Measurements from ENCODE around the gene HPS5. TPM values are rescaled to one million over a fixed set of nuclear protein-coding genes. Genes with fewer than 3 reads are reported as not detected.

Gene HPS5
- total and polyA plus RNA-seq, 2 of the 13 experiments (the other 11 are each of a cell fraction or from before 2014, with no cell fraction given): 6.6 to 25.5 TPM

DNA sequence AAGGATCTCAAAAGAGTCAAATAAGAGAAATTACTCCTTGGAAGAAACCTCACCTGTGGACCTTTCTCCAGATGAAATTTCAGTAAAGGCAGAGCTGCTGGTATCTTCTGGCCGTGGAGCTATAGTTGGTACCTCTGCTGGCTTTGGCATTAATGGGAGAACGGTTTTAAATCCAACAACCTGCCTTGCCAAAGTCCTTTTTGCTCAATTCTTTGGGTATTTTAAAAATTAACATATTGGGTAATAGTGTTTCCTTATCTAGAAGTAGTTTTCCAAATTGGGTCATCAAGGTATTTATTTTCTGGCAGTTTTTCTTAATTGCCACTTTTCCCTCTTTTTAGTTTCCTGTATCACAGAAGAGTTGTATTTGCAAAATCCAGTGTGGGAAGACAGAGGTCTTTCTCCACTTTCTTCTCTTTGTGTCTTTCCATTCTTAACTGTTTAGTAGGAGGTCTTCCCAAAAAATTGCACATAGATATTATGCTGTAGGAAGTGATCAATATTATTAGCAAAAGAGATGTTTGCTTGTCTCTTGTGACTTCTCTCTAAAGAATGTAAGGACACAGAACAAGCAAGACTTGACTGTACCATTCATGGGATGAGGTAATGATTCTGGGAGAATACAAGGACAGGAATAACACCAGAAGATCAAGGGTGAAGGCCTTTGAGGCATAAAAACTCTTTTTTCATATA is 85.1 kb downstream of the HPS5 start, which contains the start of gene SAA4 (continued):
- TF ChIP-seq ZBTB39 (CRISPR knock-in tag; IDR thresholded peaks at IDR 0.05): no peak
- TF ChIP-seq SNAPC2 (CRISPR knock-in tag; IDR thresholded peaks at IDR 0.05): no peak
- TF ChIP-seq MAFF (IDR thresholded peaks at IDR 0.05; ENCODE audit: low read depth, low read length): no peak
- TF ChIP-seq EZH2 (conservative IDR thresholded peaks at IDR 0.05; ENCODE audit: low read depth, low read length): no peak
- TF ChIP-seq ZNF205 (CRISPR knock-in tag; IDR thresholded peaks at IDR 0.05): no peak
- no peak for TF ChIP-seq SMAD1 (CRISPR knock-in tag; IDR thresholded peaks at IDR 0.05; ENCODE audit: borderline replicate concordance, low read depth)
- TF ChIP-seq ZNF20 (CRISPR knock-in tag; IDR thresholded peaks at IDR 0.05): no peak
- TF ChIP-seq, protein P1, sequence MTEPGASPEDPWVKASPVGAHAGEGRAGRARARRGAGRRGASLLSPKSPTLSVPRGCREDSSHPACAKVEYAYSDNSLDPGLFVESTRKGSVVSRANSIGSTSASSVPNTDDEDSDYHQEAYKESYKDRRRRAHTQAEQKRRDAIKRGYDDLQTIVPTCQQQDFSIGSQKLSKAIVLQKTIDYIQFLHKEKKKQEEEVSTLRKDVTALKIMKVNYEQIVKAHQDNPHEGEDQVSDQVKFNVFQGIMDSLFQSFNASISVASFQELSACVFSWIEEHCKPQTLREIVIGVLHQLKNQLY (CRISPR knock-in tag; IDR thresholded peaks at IDR 0.05): 0 out of 2 replicates have a peak, but pooled peaks have one; percentile 30
- TF ChIP-seq SMYD3 (CRISPR knock-in tag; IDR thresholded peaks at IDR 0.05): no peak
- TF ChIP-seq MTF2 (CRISPR knock-in tag; IDR thresholded peaks at IDR 0.05; ENCODE audit: borderline replicate concordance): no peak
- TF ChIP-seq RNF2 (conservative IDR thresholded peaks at IDR 0.05; ENCODE audit: low read depth): no peak
- no peak for TF ChIP-seq ZNF776 (CRISPR knock-in tag; IDR thresholded peaks at IDR 0.05)
- no peak for TF ChIP-seq ARNT2 (CRISPR knock-in tag; IDR thresholded peaks at IDR 0.05; ENCODE audit: low read depth)
- 0 out of 2 replicates have a peak, but pooled peaks have one; percentile 23 for TF ChIP-seq ZNF24 (IDR thresholded peaks at IDR 0.05)
- TF ChIP-seq MLXIP (CRISPR knock-in tag; IDR thresholded peaks at IDR 0.05; ENCODE audit: borderline replicate concordance): no peak
- no peak for TF ChIP-seq ZNF839 (CRISPR knock-in tag; IDR thresholded peaks at IDR 0.05; ENCODE audit: borderline replicate concordance)
- TF ChIP-seq PREB (CRISPR knock-in tag; IDR thresholded peaks at IDR 0.05): no peak
- no peak for TF ChIP-seq ATF5 (CRISPR knock-in tag; IDR thresholded peaks at IDR 0.05; ENCODE audit: low read depth)
- no peak for TF ChIP-seq SNRNP70 (IDR thresholded peaks at IDR 0.05; ENCODE audit: low read depth, low read length)
- no peak for TF ChIP-seq HNRNPUL1 (IDR thresholded peaks at IDR 0.05; ENCODE audit: low read depth, low read length)
- no peak for TF ChIP-seq ZNF317 (CRISPR knock-in tag; IDR thresholded peaks at IDR 0.05)
- TF ChIP-seq RFX3 (CRISPR knock-in tag; IDR thresholded peaks at IDR 0.05): no peak
- TF ChIP-seq ZFP1 (CRISPR knock-in tag; IDR thresholded peaks at IDR 0.05): 0 out of 2 replicates have a peak, but pooled peaks have one; percentile 21
